Head of caudate nucleus (tissue), 42 donors: ENCODE results near the gene SH3TC1.
A peak's percentile ranks its signal among the peaks of the same experiment; 100 is the strongest.

Experiments used
- DNase-seq, 42 donors: peaks; one replicate each; pipeline versions ENCODE4 v3.0.0 to v3.0.0-alpha.2; 2020 to 2021; ENCODE audit warnings: mixed read lengths in 7 of 42
- intact Hi-C: fragments of 100-400 bp; cut with DNase I; formaldehyde crosslinking; loops from one replicate; pipeline ENCODE4 v1.15.0; 2022

Gene SH3TC1

GRCh38 chr4:8194306-8195242 is 4.5 kb upstream of the SH3TC1 start:
- intact Hi-C loops = no loop called here
- DNase-seq = no peak

GRCh38 chr4:8195431-8195830 is 3.7 kb upstream of the SH3TC1 start:
- no peak for DNase-seq
- intact Hi-C loops = no loop called here

- intact Hi-C loops = no loop called here
- DNase-seq = no peak
Observed at GRCh38 chr4:8195841-8196458, 3.1 kb upstream of the SH3TC1 start.

- intact Hi-C loops = no loop called here
- no peak for DNase-seq
Observed at GRCh38 chr4:8197521-8197920, 1.6 kb upstream of the SH3TC1 start.

DNA sequence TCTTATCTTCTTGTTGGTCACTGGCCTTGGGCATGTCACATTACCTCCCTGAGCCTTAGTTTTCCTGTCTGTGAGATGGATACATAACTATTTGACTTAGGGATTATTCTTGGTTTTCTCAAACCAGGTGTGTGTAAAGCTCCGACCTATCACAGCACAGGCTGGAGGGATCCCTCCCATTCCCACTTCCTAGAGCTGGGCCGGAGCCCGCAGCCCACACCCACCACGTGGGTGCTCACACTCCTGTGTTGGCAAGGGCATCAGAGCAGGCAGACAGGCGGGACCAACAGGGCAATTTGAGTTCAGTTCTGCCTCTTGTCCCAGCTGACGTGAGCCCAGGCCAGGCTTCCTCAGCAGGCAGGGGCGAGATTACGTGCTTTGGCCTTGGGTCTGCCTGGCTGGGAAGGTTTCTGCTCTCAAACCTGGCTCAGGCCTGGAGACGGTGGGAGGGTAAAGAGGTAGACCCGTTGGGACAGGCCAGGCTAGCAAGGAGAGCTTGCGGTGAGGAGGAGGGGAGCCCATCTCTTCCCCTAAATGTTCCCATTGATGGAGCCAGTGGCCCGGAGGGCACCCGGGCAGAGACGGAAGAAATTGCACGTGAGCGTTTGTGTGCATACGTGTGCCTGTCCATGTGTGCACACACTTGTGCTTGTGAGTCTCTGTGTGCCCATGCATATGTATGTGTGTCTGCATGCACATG is 734 bp upstream of the SH3TC1 start:
- no peak for DNase-seq
- intact Hi-C loops = no loop called here

GRCh38 chr4:8199594-8200301 is 658 bp downstream of the SH3TC1 start:
- no peak for DNase-seq
- intact Hi-C loops = no loop called here

GRCh38 chr4:8200302-8200975 is 1.3 kb downstream of the SH3TC1 start:
- peak in 12 of 42 donors; percentile 18 to 66 (median 42) for DNase-seq
- intact Hi-C loops = no loop called here

DNA sequence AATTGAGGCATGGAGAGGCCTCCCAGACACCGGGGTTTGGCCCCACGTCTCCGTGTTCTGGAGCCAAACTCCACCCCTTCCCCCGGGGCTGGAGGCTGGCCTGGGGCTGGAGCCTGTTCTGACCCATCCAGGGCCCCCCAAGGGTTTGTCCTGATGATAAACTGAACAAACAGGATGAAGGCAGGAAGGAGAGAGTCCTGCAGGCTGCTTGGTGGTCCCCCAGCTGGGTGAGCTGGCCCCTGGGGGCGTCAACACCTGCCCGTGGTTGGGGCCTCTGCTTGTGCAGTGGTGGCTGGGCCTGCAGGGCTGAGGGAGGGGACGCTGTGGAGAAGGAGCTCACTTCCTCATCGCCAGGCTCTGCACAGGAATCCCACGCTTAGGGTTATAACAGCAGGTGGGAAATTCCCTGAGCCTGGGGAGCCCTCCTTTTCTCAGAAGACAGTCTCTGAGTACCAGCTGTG is 2.3 kb downstream of the SH3TC1 start:
- DNase-seq = peak in 2 of 42 donors; percentile 9 to 11
- intact Hi-C loops = no loop called here

- intact Hi-C loops = no loop called here
- peak in 1 of 42 donors; percentile 32 for DNase-seq
Observed at GRCh38 chr4:8202108-8203051, 3.3 kb downstream of the SH3TC1 start.

GRCh38 chr4:8203052-8203401 is 3.9 kb downstream of the SH3TC1 start:
- intact Hi-C loops = no loop called here
- no peak for DNase-seq

- intact Hi-C loops = no loop called here
- DNase-seq = no peak
Observed at GRCh38 chr4:8203817-8204216, 4.7 kb downstream of the SH3TC1 start.

DNA sequence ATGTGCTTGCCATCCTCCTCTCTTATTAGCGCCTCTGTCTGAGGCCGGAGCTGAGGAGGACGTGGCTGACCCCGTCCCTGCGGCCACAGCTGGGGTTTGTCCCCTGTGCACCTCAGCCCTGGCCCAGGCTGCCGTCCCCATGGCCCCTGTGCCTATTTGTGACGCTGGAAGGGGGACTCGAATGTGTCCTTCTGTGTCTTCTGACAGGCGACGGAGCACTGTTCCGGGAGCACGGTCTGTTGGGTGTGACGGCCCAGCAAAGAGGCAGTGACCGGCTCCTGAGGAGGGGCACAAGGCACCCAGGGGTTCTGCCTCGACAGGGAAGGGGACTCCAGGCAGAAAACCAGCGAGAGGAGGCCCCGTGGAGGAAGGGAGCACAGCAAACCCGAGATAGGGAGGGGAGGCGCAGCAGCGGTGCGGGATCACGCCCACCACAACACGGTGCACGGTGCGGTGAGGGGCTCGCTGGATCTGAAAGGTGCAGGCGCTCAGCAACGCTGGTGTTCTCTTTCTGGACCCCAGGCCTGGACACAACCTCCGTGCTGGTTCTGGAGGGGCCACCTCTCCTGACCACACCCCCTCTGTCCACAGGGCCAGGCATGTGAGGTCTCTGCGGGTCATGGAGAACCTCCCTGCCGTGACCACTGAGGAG is 5.6 kb downstream of the SH3TC1 start:
- intact Hi-C loops = no loop called here

DNA sequence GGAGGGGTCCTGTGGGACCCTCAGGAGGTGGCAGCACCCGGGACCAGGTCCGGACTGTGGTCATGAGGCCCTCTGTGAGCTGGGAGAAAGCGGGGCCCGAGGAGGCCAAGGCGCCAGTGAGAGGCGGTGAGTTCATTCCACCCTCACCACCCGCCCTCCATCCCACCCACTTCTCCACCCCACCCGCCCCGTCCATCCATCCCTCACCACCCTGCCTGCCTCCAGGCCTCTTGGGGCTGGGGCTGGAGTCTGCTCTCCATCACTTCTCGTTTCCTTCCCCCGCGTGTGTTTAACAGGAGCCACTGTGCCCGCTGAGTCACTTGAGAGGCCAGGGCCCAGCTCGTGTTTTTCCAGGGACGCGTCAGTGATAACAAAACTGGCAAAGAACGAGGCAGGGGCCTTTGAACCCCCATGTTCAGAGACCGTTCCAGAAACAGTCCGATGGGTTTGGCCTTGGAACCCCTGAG is 6.2 kb downstream of the SH3TC1 start:
- intact Hi-C loops = no loop called here

More for the DNA sequence above, 5.6 kb downstream of the SH3TC1 start:
- DNase-seq = no peak

DNA sequence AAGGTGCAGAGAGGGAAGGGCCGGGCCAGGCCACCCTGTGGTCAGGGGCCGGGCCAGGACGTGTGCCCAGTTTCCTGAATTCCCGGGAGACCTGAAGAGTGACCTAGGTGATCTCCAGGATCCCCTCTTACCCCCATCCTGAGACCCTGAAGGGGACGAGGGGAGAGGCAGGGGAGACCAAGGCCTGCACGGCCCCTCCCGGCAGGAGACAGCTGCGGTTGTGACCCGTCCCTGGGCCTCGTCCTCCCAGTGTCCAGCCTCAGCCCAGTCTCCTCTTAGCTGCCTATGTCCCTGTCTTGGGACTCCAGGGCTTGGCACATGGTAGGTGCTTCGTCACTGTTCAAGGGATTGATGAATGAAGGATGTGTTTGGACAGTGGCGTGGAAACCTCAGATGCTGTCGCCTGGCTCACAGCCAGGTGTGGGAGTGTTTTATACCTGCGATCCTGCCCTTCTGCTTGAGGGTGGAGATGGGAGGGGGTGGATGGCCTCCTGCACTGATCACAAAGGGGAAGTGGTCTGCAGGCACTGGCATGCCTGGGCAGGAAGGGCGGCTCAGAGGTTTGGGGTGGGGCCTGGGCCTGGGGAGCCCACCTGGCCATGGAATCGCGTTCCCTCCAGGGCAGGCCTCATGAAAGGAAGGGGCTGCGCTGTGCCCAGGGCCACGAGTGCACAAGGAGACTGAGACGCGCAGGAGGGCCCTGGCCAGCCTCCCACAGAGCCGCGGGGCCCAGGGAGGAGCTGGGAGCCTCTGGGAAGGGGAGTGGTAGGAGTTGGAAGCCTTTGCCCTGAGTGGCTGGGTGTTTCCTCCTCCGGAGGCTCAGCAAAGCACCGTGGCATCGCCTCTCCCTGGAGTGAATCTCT is 6.9 kb downstream of the SH3TC1 start:
- intact Hi-C loops = no loop called here

More for the DNA sequence above, 6.2 kb downstream of the SH3TC1 start:
- no peak for DNase-seq

GRCh38 chr4:8207314-8207713 is 8.2 kb downstream of the SH3TC1 start:
- peak in 1 of 42 donors; percentile 50 for DNase-seq
- intact Hi-C loops = no loop called here

More for the DNA sequence above, 6.9 kb downstream of the SH3TC1 start:
- no peak for DNase-seq

GRCh38 chr4:8208565-8208964 is 9.5 kb downstream of the SH3TC1 start:
- intact Hi-C loops = no loop called here
- no peak for DNase-seq
